ENCODE measurements around the gene BMP8B.
"Not testable (repeated sequence)": the region's sequence is repeated elsewhere in the genome, so short reads cannot be mapped to it uniquely, and the experiment has no call there.

The BMP8B gene

DNA sequence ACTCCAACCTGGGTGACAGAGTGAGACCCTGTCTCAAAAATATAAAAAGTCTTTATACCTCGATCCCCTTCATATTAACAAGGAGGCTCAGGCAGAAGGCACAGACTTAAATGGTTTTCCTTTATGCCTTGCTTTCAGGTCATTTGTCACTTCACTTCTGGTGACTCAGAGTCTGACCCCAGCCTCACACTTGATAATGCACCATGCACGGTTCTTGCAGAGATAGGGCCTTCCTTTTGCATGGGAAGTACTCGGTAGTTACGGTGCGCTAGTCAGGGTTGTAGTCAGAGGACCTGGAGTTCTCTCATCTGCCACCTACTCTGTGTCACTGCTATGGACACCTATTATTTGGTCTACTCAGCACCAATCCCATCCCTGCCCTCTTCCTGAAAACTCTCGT lies 43.6 kb upstream of the BMP8B start:
- TF ChIP-seq, protein P1, sequence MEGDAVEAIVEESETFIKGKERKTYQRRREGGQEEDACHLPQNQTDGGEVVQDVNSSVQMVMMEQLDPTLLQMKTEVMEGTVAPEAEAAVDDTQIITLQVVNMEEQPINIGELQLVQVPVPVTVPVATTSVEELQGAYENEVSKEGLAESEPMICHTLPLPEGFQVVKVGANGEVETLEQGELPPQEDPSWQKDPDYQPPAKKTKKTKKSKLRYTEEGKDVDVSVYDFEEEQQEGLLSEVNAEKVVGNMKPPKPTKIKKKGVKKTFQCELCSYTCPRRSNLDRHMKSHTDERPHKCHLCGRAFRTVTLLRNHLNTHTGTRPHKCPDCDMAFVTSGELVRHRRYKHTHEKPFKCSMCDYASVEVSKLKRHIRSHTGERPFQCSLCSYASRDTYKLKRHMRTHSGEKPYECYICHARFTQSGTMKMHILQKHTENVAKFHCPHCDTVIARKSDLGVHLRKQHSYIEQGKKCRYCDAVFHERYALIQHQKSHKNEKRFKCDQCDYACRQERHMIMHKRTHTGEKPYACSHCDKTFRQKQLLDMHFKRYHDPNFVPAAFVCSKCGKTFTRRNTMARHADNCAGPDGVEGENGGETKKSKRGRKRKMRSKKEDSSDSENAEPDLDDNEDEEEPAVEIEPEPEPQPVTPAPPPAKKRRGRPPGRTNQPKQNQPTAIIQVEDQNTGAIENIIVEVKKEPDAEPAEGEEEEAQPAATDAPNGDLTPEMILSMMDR (IDR thresholded peaks at IDR 0.05; ENCODE audit: insufficient read depth, low read depth, low read length, missing control alignments) = no peak
- DNase-seq (ENCODE audit: low read depth) = no peak
- no peak overlapping the region for H3K4me3 ChIP-seq (ENCODE audit: low read length)

DNA sequence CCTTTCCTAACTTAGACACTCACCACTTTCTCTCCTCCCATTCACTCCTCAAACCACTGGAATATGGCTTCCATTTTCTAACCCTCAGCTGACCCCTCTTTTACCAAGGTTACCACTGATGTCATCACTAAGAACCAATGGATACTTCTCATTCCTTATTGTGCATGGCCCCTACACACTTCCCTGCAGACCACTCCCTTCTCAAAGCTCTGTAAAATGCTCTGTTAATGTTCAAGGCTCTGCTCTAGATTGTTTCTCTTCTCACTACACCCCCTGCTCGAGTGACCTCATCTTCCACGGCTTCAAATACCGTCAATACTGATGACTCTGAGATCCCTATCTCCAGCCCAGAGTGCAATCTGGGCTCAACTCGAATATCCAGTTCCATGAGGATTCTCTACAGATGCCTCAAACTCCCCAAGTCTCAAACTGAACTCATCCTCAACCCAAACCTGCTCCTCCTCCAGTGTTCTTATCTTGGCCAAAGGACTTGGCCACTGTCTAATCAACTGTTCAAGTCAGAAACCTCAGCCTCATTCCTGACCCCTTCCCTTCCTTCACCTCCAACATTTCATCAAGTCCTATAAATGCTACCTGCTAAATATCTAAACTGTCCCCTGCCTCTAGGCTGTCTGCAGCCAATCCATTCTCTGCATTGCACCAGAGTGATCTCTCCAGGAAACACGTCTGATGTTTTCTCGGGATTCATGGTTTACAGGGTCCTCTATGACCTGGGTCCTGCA lies 41.3 kb upstream of the BMP8B start:
- H3K4me3 ChIP-seq (ENCODE audit: low read length) = no peak overlapping the region
- DNase-seq (ENCODE audit: low read depth) = peak; percentile 80
- TF ChIP-seq, protein P1 (IDR thresholded peaks at IDR 0.05; ENCODE audit: insufficient read depth, low read depth, low read length, missing control alignments) = no peak

DNA sequence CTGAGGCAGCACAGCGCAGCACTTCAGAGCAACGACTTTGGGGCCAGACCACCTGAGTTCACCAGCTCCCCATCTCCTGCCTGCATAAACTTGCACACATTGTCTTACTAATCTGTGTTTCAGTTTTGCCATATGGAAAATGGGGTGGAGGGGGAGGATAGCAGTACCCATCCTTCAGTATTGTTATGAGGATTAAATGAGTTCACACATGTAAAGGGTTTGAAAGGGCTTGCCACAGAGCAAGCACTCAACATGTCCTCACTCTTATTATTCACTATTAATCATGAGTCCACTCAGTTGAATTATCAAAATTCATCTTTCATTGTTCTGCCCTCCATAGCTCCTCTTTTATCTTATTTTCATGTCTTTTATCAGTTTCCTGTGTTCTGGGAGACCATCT lies 40.1 kb upstream of the BMP8B start:
- DNase-seq (ENCODE audit: low read depth) = peak; percentile 70
- TF ChIP-seq, protein P1 (IDR thresholded peaks at IDR 0.05; ENCODE audit: insufficient read depth, low read depth, low read length, missing control alignments) = no peak

DNA sequence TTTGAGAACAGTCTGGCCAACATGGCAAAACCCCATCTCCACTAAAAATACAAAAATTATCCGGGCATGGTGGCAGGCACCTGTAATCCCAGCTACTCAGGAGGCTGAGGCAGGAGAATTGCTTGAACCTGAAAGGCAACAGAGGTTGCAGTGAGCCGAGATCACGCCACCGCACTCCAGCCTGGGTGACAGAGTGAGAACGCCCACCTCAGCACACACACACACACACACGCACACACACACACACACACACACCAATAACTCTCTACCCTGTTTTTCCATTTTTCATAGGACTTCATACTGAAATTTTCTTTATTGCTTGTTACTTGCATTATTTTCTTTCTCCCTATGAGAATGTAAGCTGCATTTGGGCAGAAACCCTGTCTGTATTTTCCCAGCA lies 39.6 kb upstream of the BMP8B start:
- not testable (repeated sequence) for H3K4me3 ChIP-seq (ENCODE audit: low read length); DNase-seq (ENCODE audit: low read depth)

More for the DNA sequence above, 40.1 kb upstream of the BMP8B start:
- no peak overlapping the region for H3K4me3 ChIP-seq (ENCODE audit: low read length)

DNA sequence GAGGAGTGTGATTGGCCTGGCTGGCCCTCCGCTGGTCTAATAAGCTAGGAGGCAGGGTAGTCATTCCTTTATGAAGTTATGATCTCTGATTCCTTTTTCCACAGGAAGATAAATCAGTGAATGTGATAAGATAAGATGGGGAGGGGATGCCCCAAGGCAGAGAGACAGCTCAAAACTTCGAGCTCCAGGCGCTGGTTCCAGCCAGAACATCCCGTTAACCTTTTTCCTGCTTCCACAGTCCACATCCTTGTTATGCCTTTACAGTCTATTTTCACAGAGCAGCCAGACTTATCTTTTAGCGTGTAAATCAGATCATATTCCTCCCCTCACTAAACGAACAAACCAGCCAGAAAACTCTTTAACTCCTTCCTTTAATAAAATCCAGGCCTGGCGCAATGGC lies 38.5 kb upstream of the BMP8B start:
- TF ChIP-seq, protein P1 (IDR thresholded peaks at IDR 0.05; ENCODE audit: insufficient read depth, low read depth, low read length, missing control alignments) = no peak
- DNase-seq (ENCODE audit: low read depth) = no peak
- H3K4me3 ChIP-seq (ENCODE audit: low read length) = no peak overlapping the region

DNA sequence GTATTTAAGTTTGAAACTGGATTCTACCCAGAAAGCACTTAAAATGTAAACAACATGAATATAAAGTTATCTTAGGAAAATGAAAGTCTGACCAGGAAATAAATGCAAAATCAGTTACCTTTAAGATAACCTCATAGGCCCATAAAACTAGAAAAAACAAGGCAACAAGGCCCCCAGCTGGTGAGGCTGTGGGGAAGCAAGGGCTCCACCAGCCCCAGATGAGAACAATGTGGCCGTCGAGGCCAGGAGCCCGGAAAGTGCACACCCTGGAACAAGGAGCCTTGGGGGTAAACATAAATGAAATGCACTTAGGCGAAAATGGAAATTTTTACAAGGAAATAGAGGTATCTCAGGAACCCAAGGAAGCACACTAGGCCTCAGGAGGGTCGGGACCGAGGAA lies 37.9 kb upstream of the BMP8B start:
- no peak overlapping the region for H3K4me3 ChIP-seq (ENCODE audit: low read length)
- no peak for DNase-seq (ENCODE audit: low read depth)
- TF ChIP-seq, protein P1 (IDR thresholded peaks at IDR 0.05; ENCODE audit: insufficient read depth, low read depth, low read length, missing control alignments) = no peak

DNA sequence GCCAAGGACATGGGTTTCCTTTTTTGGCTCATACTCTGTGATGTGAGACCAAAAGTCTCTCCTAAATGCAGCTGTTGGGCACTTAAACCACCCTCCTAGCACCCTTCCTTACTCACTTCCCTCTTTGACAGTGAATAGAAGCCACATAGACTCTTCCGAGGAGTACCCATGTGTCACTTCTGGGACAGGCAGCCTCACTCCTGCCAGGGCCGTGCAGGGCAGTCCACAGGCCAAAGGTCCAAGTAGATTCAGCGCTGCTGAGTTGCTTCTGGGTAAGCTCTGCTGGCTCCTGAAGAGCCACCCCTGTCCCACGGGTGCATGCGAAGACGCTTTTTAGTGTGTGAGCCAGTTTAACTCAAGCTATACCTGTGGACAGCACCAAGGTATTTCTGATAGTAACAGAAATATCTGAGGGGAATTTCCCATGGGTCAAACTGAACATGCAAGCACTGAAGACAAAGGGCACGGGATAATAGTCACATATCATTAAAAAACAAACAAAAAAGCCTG lies 36.8 kb upstream of the BMP8B start:
- DNase-seq (ENCODE audit: low read depth) = no peak
- H3K4me3 ChIP-seq (ENCODE audit: low read length) = no peak overlapping the region
- TF ChIP-seq, protein P1 (IDR thresholded peaks at IDR 0.05; ENCODE audit: insufficient read depth, low read depth, low read length, missing control alignments) = no peak

DNA sequence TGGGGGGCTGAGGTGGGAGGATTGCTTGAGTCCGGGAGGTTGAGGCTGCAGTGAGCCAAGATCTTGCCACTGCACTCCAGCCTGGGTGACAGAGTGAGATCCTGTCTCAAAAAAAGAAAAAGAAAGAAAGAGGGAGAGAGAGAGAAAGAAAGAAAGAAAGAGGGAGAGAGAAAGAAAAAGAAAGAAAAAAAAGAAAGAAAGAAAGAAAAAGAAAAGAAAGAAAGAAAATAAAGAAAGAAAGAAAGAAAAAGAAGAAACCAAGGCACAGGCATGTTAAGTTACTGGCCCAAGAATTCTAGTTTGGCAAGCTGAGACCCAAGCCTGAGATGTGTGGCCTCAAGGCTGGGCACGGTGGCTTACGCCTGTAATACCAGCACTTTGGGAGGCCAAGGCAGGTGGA lies 34.8 kb upstream of the BMP8B start:
- not testable (repeated sequence) for H3K4me3 ChIP-seq (ENCODE audit: low read length); DNase-seq (ENCODE audit: low read depth)

Data from epithelial cell of esophagus (primary cell).